HepG2 (cell line): ENCODE data around the gene TRAPPC4.

ENCODE experiments used
- CSRNP2 ChIP-seq: sonication (generic); formaldehyde crosslinking; conservative IDR thresholded peaks from 2 replicates; pipeline ENCODE4 v1.8.0; 2022; ENCODE audit warnings: low read depth, missing genetic modification reagents
- DRAP1 ChIP-seq: IDR thresholded peaks from 2 replicates; pipeline ENCODE4 v1.6.1; 2016; ENCODE audit warnings: missing genetic modification reagents, missing compliant biosample characterization
- EZH2 ChIP-seq: conservative IDR thresholded peaks from 2 replicates; pipeline ENCODE4 v1.6.1; 2012; ENCODE audit warnings: mild to moderate bottlenecking, low read depth, low read length, moderate library complexity
- JUNB ChIP-seq: sonication (generic); formaldehyde crosslinking; IDR thresholded peaks from 2 replicates; pipeline ENCODE4 v1.8.0; 2022; ENCODE audit warnings: missing genetic modification reagents, mild to moderate bottlenecking, borderline replicate concordance
- NCOA1 ChIP-seq: sonication (generic); formaldehyde crosslinking; IDR thresholded peaks from 2 replicates; pipeline ENCODE4 v1.9.0; 2021; ENCODE audit warnings: missing genetic modification reagents
- PBX3 ChIP-seq: sonication (generic); formaldehyde crosslinking; IDR thresholded peaks from 2 replicates; pipeline ENCODE4 v1.8.1; 2023; ENCODE audit warnings: missing genetic modification reagents, inconsistent platforms, borderline replicate concordance
- RAD21 ChIP-seq: fragments of 450-650 bp; formaldehyde crosslinking; IDR thresholded peaks from 2 replicates; pipeline ENCODE4 v1.5.0; 2020; ENCODE audit warnings: mild to moderate bottlenecking
- SMYD3 ChIP-seq: sonication (generic); formaldehyde crosslinking; IDR thresholded peaks from 2 replicates; pipeline ENCODE4 v1.8.1; 2023; ENCODE audit warnings: mild to moderate bottlenecking, missing genetic modification reagents
- TBL1XR1 ChIP-seq: fragments of 150-350 bp; IDR thresholded peaks from 2 replicates; pipeline ENCODE4 v1.6.1; 2014; ENCODE audit warnings: borderline replicate concordance, low read length; ENCODE audit not compliant: partially characterized antibody
- ZNF121 ChIP-seq: sonication (generic); formaldehyde crosslinking; IDR thresholded peaks from 2 replicates; pipeline ENCODE4 v1.5.0; 2020; ENCODE audit warnings: mild to moderate bottlenecking, missing genetic modification reagents
- ZNF296 ChIP-seq: sonication (generic); formaldehyde crosslinking; conservative IDR thresholded peaks from 2 replicates; pipeline ENCODE4 v1.5.0; 2020; ENCODE audit warnings: mild to moderate bottlenecking, missing genetic modification reagents
- ZNF362 ChIP-seq: sonication (generic); formaldehyde crosslinking; IDR thresholded peaks from 2 replicates; pipeline ENCODE4 v1.4.0; 2020; ENCODE audit warnings: missing genetic modification reagents, mild to moderate bottlenecking, borderline replicate concordance
- TF ChIP-seq, protein P1 (sequence below): sonication (generic); formaldehyde crosslinking; IDR thresholded peaks from 2 replicates; pipeline ENCODE4 v1.5.0; 2020; ENCODE audit warnings: mild to moderate bottlenecking, missing genetic modification reagents, moderate library complexity

DNA sequence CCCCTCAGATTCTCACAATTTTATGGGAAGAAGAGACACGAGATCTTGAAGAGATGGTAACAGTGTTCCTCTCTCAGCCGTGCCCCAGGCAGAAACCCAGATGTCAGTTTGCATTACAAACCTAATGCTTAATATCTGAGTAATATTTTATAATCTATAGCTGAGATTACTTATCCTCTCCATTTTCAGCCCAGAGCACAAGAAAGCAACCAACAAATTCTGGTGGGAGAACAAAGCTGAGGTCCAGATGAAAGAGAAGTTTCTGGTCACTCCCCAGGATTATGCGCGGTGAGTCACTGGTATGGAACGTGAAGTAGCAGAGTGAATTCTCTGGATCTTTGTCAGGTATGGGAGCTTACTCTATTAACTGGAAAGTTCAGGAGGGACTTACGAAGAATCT lies 19.7 kb upstream of the TRAPPC4 start:
- TF ChIP-seq, protein P1, sequence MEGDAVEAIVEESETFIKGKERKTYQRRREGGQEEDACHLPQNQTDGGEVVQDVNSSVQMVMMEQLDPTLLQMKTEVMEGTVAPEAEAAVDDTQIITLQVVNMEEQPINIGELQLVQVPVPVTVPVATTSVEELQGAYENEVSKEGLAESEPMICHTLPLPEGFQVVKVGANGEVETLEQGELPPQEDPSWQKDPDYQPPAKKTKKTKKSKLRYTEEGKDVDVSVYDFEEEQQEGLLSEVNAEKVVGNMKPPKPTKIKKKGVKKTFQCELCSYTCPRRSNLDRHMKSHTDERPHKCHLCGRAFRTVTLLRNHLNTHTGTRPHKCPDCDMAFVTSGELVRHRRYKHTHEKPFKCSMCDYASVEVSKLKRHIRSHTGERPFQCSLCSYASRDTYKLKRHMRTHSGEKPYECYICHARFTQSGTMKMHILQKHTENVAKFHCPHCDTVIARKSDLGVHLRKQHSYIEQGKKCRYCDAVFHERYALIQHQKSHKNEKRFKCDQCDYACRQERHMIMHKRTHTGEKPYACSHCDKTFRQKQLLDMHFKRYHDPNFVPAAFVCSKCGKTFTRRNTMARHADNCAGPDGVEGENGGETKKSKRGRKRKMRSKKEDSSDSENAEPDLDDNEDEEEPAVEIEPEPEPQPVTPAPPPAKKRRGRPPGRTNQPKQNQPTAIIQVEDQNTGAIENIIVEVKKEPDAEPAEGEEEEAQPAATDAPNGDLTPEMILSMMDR (CRISPR knock-in tag): no peak
- TF ChIP-seq ZNF296 (no peak), ZNF362 (CRISPR knock-in tag) (no peak), PBX3 (CRISPR knock-in tag) (no peak), NCOA1 (no peak), EZH2 (no peak), TBL1XR1 (no peak), JUNB (CRISPR knock-in tag) (peak; percentile 79; the same call in 1 of the 2 replicates), DRAP1 (no peak), SMYD3 (CRISPR knock-in tag) (no peak), CSRNP2 (no peak), ZNF121 (no peak), RAD21 (CRISPR knock-in tag) (no peak)
